ENCODE measurements around the gene NAPSA.

The NAPSA gene

GRCh38 chr19:50314724-50315708, 50.4 kb downstream of the NAPSA start:
- DNase-seq: peak in 1 of 14 donors; percentile 20

GRCh38 chr19:50313812-50314536, 51.5 kb downstream of the NAPSA start:
- peak in 1 of 14 donors; percentile 21 for DNase-seq

GRCh38 chr19:50312967-50313811, 52.2 kb downstream of the NAPSA start:
- no peak for DNase-seq

- DNase-seq: peak in 1 of 14 donors; percentile 10
These were observed 53.5 kb downstream of the NAPSA start for GRCh38 chr19:50311723-50312635.

GRCh38 chr19:50310759-50311465, 54.5 kb downstream of the NAPSA start:
- no peak for DNase-seq

- no peak for DNase-seq
These were observed 55.9 kb downstream of the NAPSA start for GRCh38 chr19:50309396-50310125.

GRCh38 chr19:50308991-50309390, 56.4 kb downstream of the NAPSA start:
- DNase-seq: no peak

All from C1 segment of cervical spinal cord (tissue), 14 donors.